Kasumi-1 (cell line): ENCODE data around the gene IL1R2.
A peak's percentile ranks its signal among the peaks of the same experiment; 100 is the strongest.

Experiments
- DNase-seq, 2 experiments: peaks; one replicate each; lab custom pipeline; 2025; lab: John Stamatoyannopoulos, UW

Gene IL1R2

DNA sequence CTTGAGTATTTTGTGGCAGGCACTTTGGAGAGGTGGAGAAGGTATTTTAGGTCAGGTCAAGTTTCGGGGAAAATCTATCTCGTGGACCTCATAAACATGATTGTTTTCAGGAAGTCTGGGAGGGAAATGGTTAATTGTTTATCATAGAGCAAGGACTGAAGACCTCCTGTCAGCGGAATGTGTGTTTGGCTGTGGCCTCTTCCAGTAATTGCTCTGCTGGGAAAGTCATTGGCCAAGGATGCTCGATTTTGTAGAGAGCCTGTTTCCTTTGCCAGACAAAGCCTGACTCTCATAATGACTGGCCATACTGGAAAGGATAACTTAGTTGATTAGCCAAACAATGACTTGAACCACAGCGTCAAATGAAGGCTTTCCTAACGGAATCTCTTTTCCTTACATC, 30.0 kb downstream of the IL1R2 start:
- DNase-seq: no peak

DNA sequence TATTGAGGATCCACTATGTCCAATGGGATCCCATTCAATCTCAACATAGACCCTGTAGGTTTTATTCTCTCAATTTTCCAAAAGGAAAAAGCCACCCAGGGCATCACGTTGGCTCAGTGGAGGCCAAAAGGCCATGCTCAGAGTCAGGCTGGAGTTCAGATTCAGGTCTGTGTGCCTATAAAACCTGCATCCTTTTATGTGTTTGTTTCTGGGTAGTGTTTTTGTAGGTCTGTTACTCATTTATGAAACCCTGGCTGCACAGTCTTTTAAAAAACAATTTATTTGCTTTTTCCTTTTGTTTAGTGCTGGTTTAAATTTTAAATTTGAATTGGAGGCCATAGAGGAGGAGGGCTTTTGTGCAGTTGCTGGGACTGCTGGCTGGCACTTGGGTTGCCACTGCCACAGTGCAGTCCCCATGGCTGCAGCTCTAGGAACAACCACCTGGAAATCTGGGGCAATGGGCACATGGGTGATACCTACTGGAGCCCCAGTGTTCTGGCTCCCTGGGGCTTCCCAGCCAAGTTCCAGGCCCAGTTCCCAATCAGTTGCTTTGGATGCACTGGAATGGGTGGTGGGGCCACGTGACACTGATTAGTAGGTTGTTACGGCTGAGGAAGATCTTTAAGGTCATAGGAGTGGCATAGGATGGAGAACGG, 31.3 kb downstream of the IL1R2 start:
- no peak for DNase-seq

DNA sequence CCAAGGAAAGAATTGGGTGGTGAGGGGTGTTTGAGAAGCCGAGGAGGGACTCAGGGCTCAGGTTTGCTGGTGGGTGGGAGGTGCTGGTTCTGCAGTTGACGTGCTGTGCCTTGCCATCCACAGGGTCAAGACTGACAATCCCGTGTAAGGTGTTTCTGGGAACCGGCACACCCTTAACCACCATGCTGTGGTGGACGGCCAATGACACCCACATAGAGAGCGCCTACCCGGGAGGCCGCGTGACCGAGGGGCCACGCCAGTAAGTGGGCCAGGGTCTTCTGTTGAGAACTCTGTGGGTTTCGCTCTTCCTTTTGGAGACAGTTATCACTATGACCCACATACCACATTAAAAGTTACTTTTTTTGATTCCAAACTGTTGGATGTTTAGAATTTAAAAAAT, 32.6 kb downstream of the IL1R2 start:
- no peak for DNase-seq

DNA sequence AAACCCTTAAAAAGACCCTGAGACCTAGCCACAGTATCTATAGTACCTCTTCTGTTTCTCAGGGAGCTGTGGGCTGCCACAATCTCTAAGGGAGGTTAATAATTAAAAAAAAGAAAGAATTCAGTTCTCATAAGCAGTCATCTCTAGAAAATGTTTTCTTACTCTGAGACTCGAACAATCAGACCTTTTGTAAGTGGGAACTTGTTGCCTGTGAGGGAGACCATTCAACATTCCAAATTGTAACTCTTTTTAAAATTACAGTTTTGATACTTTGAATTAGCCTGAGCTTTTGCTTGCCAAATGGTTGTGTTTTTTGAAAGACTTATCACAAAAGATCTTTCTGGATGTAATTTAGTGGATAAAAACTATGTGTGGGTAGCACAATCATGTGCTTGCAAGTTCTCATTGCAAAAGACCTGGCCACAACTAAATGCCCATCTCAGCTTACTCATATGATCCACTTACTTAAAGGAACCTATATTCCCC, 33.3 kb downstream of the IL1R2 start:
- no peak for DNase-seq

DNA sequence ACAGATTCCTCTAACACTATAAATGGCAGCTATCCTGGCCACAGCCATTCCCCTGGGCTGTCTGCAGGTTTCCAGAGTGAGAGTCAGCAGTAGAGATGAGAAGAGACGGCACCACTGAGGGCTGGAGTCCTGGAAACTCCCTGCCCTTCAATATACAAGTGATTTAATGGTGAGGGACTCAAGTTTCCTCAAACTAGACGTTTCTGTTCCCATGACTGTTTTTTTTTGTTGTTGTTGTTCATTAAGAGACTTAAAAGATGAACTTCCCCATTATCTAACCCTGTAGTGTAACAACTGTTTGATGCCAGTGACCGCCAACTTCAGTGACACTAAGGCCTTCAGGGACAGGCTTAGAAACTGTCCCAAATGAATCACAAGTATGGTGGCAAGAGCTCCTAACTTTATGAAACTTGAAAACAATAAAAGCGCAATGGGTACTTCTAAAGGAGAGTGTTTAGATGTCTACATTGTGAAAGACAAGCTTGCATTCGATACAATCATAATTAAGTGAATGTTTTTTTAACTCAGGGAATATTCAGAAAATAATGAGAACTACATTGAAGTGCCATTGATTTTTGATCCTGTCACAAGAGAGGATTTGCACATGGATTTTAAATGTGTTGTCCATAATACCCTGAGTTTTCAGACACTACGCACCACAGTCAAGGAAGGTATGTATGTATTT, 34.0 kb downstream of the IL1R2 start:
- DNase-seq: no peak

GRCh38 chr2:102027036-102027980, 35.5 kb downstream of the IL1R2 start:
- DNase-seq: no peak

GRCh38 chr2:102028470-102028869, 36.7 kb downstream of the IL1R2 start:
- no peak for DNase-seq

- DNase-seq: no peak
Observed at GRCh38 chr2:102029405-102029804, 37.6 kb downstream of the IL1R2 start.

DNA sequence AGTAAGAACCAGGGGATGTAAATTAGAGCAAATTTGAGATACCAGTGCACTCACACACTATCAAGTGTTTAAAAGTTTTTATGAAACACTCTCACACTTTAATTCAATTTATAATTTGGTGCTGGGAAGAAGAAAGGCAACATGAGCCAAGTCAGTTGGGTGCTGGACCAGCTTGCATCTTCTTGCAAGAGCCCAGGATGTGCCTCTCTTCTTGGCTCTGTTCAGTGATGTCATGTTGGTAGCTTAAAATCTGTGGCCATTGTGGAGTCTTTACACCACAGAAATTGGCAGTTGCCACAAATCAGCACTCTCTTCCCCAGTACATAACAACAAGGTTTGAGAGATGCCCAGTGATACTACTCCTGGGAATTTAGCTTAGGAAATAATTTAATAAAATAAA, 38.2 kb downstream of the IL1R2 start:
- DNase-seq: no peak

- DNase-seq: no peak
Observed at GRCh38 chr2:102030502-102030854, 38.7 kb downstream of the IL1R2 start.

DNA sequence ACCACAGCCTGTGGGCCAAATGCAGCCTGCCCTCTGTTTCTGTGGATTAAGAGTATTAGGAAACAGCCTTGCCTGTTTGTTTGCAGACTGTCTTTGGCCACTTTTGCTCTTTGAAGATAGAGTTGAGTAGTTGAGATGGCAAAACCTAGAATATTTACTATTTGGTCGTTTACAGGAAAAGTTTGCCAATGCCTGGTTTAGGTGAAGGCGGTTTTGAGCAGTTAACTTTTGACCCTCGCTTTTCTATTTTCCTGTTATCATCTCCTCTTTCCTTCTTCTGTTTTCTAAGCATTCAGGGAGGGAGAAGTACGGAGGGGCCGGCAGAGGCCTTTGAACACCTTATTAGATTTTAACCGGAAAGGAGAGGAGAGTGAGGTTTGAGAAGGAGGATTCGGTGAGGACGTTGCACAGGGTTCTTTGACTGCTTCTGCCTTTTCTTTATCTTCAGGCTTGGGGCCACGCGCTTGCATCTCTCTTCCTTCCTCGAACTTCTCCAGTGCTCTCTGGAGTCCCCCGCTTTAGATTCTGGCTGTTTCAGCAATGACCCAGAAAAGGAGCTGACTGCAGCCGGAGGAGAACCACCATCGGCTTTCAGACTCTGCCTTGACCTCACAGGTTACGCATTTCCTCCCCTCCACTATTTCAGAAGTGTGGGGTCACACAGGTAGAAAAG, 39.2 kb downstream of the IL1R2 start:
- no peak for DNase-seq

DNA sequence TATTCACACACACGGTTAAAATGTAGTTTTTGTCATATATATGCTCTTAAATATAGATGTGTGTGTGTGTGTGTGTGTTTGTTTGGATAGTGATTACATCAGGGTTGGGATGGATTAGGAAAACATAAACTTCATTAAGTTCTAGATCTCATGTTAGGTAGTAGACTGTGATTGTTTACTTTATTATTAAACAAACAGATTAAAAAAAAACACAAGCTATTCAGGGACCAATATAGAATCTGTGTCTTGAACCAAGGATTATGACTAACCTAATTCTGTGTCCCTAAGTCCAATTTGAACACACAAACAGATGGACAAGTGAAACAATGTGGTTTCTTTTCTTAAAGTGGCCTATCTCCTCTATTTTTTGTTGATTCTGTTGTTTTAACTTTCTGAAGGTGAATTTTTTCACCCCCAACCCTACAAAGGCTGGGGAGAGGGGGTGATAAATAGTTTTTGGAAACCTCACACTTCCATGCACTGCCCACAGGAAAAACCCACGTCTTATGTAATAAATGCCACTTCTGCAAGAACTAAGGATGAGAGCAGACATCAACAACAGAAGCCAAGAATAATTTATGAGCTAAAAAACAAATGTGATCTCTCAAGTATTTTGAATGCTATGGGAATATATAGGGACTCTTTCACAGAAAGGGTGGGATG, 40.7 kb downstream of the IL1R2 start:
- DNase-seq: no peak

GRCh38 chr2:102033031-102033749, 41.4 kb downstream of the IL1R2 start:
- DNase-seq: peak; percentile 96

GRCh38 chr2:102033750-102034682, 42.3 kb downstream of the IL1R2 start:
- DNase-seq: no peak

DNA sequence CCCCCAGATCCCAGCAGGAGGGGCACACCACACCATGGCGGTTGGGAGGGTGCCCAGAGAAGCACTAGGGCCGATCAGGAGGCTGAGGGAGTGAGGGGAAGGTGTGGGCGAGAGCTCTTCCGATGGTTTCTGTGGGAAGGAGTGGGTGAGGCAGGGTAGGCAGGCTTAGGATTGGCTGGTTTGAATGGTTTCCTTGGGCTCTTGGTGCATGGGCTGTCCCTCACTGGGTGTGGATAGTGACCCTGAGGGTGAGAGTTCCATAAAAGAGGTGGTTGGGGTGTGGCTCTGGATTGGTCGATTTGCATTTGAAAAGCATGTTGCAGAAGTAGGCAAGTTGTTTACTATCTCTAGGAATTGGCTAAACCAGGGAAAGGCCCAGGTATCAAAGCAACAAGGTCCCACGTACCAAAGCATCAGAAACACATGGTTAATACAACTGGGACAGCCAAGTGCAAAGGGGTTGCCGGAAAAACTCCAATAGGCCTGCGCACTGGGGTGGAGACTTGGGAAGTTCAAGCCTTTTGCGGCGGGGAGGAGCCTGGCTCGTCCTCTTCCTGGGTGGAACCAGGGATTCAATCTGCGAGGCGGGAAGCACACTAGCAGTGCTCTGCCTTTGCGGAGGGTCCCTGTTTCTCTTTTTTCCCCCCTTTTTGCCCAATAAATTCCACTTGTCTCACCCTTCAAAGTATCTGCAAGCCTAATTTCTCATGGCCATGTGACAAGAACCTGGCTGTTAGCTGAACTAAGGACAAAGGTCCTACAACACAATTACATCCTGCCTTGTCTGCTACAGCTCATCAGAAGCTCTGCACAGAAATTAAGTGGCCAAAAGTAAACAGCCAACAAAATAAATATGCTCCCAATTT, 43.2 kb downstream of the IL1R2 start:
- DNase-seq: no peak

DNA sequence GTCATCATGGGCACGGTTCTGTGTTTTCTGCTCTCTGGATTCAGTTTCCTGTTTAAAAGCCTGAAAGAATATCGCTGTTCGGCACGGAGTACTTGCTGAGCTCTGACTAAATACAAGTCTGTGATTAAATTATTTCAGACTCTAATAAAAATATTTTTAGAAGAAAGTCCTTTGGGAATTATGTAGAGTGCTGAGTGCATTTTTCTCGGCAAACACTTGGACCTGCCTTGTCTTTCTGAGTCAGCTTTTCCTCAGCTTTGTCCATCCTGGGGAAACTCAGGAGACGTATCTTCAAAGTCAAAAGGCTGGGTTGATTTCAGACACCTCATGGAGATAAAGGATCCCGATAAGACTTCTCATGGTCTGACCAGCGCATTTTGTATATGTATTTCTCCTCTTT, 45.9 kb downstream of the IL1R2 start:
- DNase-seq: no peak

- no peak for DNase-seq
Observed at GRCh38 chr2:102040229-102040628, 48.5 kb downstream of the IL1R2 start.

DNA sequence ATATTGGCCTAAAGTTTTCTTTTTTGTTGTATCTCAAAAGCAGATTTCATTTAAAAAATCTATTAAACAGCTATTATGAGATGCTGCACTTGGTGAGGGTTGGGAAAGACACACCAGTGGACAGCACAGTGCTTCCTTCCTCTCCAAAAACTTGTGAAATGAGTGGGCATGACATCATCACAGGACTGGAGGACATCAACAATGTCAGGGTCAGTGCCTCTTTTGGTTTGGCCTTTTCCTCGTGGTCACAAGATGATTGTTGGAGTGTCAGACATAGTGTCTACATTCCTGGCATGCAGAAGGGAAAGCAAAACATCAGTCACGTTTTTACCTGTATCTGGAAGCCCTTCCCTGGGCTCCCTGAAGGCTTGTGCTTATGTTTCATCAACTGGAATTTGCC, 49.6 kb downstream of the IL1R2 start:
- no peak for DNase-seq
